Smooth muscle cell (in vitro differentiated cells): Measurements from ENCODE around the gene PEF1. TPM values are rescaled to one million over a fixed set of nuclear protein-coding genes. Genes with fewer than 3 reads are reported as not detected.
A peak's percentile ranks its signal among the peaks of the same experiment; 100 is the strongest.

ENCODE experiments used
- DNase-seq: peaks from one replicate; lab custom pipeline; 2025; ENCODE audit not compliant: unreplicated experiment; lab: John Stamatoyannopoulos, UW
- H2AFZ ChIP-seq: fragments of 200-600 bp; sonication (generic); 2 replicates; pipeline ENCODE4 v1.6.0; 2016; ENCODE audit warnings: antibody characterized with exemption, low read depth, mild to moderate bottlenecking
- H3F3A ChIP-seq: fragments of 200-600 bp; sonication (generic); 2 replicates; pipeline ENCODE4 v1.6.0; 2017; ENCODE audit warnings: antibody characterized with exemption, low read depth
- H3K27ac ChIP-seq: fragments of 200-600 bp; sonication (generic); 2 replicates; pipeline ENCODE4 v1.5.1; 2016; ENCODE audit warnings: low read depth, mild to moderate bottlenecking
- H3K27me3 ChIP-seq: fragments of 200-600 bp; sonication (generic); 2 replicates; pipeline ENCODE4 v1.6.1; 2016; ENCODE audit warnings: low read depth, mild to moderate bottlenecking
- H3K36me3 ChIP-seq: fragments of 200-600 bp; sonication (generic); 2 replicates; pipeline ENCODE4 v1.5.1; 2016; ENCODE audit warnings: low read depth
- H3K4me1 ChIP-seq: fragments of 200-600 bp; sonication (generic); 2 replicates; pipeline ENCODE4 v1.5.1; 2016; ENCODE audit warnings: low read depth
- H3K4me2 ChIP-seq: fragments of 200-600 bp; sonication (generic); 2 replicates; pipeline ENCODE4 v1.6.0; 2016; ENCODE audit warnings: mild to moderate bottlenecking
- H3K4me3 ChIP-seq: fragments of 200-600 bp; sonication (generic); 2 replicates; pipeline ENCODE4 v1.5.1; 2016; ENCODE audit warnings: mild to moderate bottlenecking
- H3K79me2 ChIP-seq: fragments of 200-600 bp; sonication (generic); 2 replicates; pipeline ENCODE4 v1.6.0; 2016; ENCODE audit warnings: low read depth, mild to moderate bottlenecking
- H3K9ac ChIP-seq: fragments of 200-600 bp; sonication (generic); 2 replicates; pipeline ENCODE4 v1.6.0; 2016; ENCODE audit warnings: low read depth
- H3K9me3 ChIP-seq: fragments of 200-600 bp; sonication (generic); replicated peaks from 2 replicates; pipeline ENCODE4 v1.5.1; 2016; ENCODE audit warnings: low read depth
- H4K20me1 ChIP-seq: fragments of 200-600 bp; sonication (generic); 2 replicates; pipeline ENCODE4 v1.6.0; 2016; ENCODE audit warnings: low read depth
- CTCF ChIP-seq: fragments of 200-600 bp; sonication (generic); IDR thresholded peaks from 2 replicates; pipeline ENCODE4 v1.5.1; 2017; ENCODE audit warnings: borderline replicate concordance, mild to moderate bottlenecking, antibody characterized with exemption; ENCODE audit not compliant: insufficient read depth, poor library complexity, severe bottlenecking
- WGBS: methylation state at CpG from one replicate; pipeline ENCODE4 v1.1.7; 2016; ENCODE audit warnings: low lambda C conversion rate; 5-methylcytosine and 5-hydroxymethylcytosine counted together
- polyA plus RNA-seq: library from polyadenylated mRNA; unstranded; fragments of >200 nt; fragmentation: Nextera tagmentation; extraction: Ambion mirVana; gene quantifications from 2 replicates; pipeline ENCODE4 v1.2.1, GENCODE V29; 2016
- total RNA-seq: library from RNA; depleted of rRNA; stranded (reverse); fragments of >200 nt; gene quantifications from 2 replicates; pipeline ENCODE4 v1.2.3, GENCODE V29; 2014

PEF1 gene
- total RNA-seq = 61.4 and 89.3 TPM in 2 replicates
- polyA plus RNA-seq = 77.1 and 85.8 TPM in 2 replicates

GRCh38 chr1:31644560-31645273, at the start of gene PEF1:
PEF1 (minus strand) TSS chr1:31644876; CDS start chr1:31644864, 12 bp downstream.
- no peaks in the 10 kb centered on the region for H3K9me3 ChIP-seq
- no peaks in the 10 kb centered on the region for H3K27me3 ChIP-seq
- H3K4me3 ChIP-seq = peak within 1 kb of the TSS; percentile 78
- peak within 1 kb of the TSS; percentile 76 for H2AFZ ChIP-seq
- no peaks in the 10 kb centered on the region for H3K36me3 ChIP-seq
- H3K4me2 ChIP-seq = peak within 1 kb of the TSS; percentile 97
- peaks cover 16% of the 10 kb centered on the region for H3F3A ChIP-seq
- under 1% methylated on average over 56 of the region's 56 CpGs for WGBS
- DNase-seq = peak; percentile 96
- peaks cover 14% of the 10 kb centered on the region for H3K4me1 ChIP-seq
- TF ChIP-seq CTCF = no peak
- H3K9ac ChIP-seq = peak within 1 kb of the TSS; percentile 97
- H3K79me2 ChIP-seq = peaks cover 29% of the 10 kb centered on the region
- no peaks in the 10 kb centered on the region for H4K20me1 ChIP-seq
- peak within 1 kb of the TSS; percentile 95 for H3K27ac ChIP-seq

GRCh38 chr1:31693231-31693630, 48.6 kb upstream of the PEF1 start:
- Histone ChIP-seq H3K4me2 (no peak overlapping the region), H3K36me3 (no peaks in the 10 kb centered on the region), H3F3A (no peaks in the 10 kb centered on the region), H3K27me3 (no peaks in the 10 kb centered on the region), H2AFZ (no peak overlapping the region), H3K79me2 (no peaks in the 10 kb centered on the region), H3K27ac (no peak overlapping the region), H3K9me3 (no peaks in the 10 kb centered on the region), H4K20me1 (no peaks in the 10 kb centered on the region), H3K9ac (no peak overlapping the region), H3K4me3 (no peak overlapping the region), H3K4me1 (peaks cover 13% of the 10 kb centered on the region)
- DNase-seq = no peak
- 88% methylated on average over 8 of the region's 10 CpGs for WGBS
- no peak for TF ChIP-seq CTCF

GRCh38 chr1:31691951-31692350, 47.3 kb upstream of the PEF1 start:
- Histone ChIP-seq H3K27ac (peak overlapping the region; percentile 4), H4K20me1 (no peaks in the 10 kb centered on the region), H3F3A (no peaks in the 10 kb centered on the region), H3K4me2 (no peak overlapping the region), H3K4me1 (peaks cover 13% of the 10 kb centered on the region), H3K9ac (no peak overlapping the region), H3K4me3 (no peak overlapping the region), H2AFZ (no peak overlapping the region), H3K27me3 (no peaks in the 10 kb centered on the region), H3K9me3 (no peaks in the 10 kb centered on the region), H3K79me2 (no peaks in the 10 kb centered on the region), H3K36me3 (no peaks in the 10 kb centered on the region)
- no peak for DNase-seq
- no peak for TF ChIP-seq CTCF
- 77% methylated on average over 11 of the region's 11 CpGs for WGBS

- Histone ChIP-seq H3K4me3 (no peak overlapping the region), H3K27ac (peak overlapping the region; percentile 89), H3K27me3 (no peaks in the 10 kb centered on the region), H3K4me1 (peaks cover 13% of the 10 kb centered on the region), H3F3A (no peaks in the 10 kb centered on the region), H3K36me3 (peaks cover 4% of the 10 kb centered on the region), H3K79me2 (no peaks in the 10 kb centered on the region), H2AFZ (no peak overlapping the region), H3K9me3 (no peaks in the 10 kb centered on the region), H3K4me2 (no peak overlapping the region), H3K9ac (no peak overlapping the region), H4K20me1 (no peaks in the 10 kb centered on the region)
- no peak for TF ChIP-seq CTCF
- WGBS = 90% methylated on average over 3 of the region's 4 CpGs
- DNase-seq = no peak
These were observed 46.8 kb upstream of the PEF1 start for GRCh38 chr1:31691446-31691845.
